ENCODE results near the gene CAMTA1.
"Not testable (repeated sequence)": the region's sequence is repeated elsewhere in the genome, so short reads cannot be mapped to it uniquely, and the experiment has no call there.

CAMTA1 gene

GRCh38 chr1:7684861-7685635 is 899.8 kb downstream of the CAMTA1 start:
- no peak overlapping the region for H3K4me3 ChIP-seq (ENCODE audit: control insufficient read depth, low read depth, low read length)

GRCh38 chr1:7686301-7686850 is 901.1 kb downstream of the CAMTA1 start:
- no peak for TF ChIP-seq CTCF (conservative IDR thresholded peaks at IDR 0.05; ENCODE audit: control insufficient read depth, insufficient read depth, low read depth, low read length)
- no peak for DNase-seq (ENCODE audit: low read depth)
- H3K4me3 ChIP-seq (ENCODE audit: control insufficient read depth, low read depth, low read length), result no peak overlapping the region

More at GRCh38 chr1:7684861-7685635, 899.8 kb downstream of the CAMTA1 start:
- DNase-seq (ENCODE audit: low read depth), result no peak
- no peak for TF ChIP-seq CTCF (conservative IDR thresholded peaks at IDR 0.05; ENCODE audit: control insufficient read depth, insufficient read depth, low read depth, low read length)

GRCh38 chr1:7687411-7687810 is 902.2 kb downstream of the CAMTA1 start:
- no peak overlapping the region for H3K4me3 ChIP-seq (ENCODE audit: control insufficient read depth, low read depth, low read length)
- no peak for TF ChIP-seq CTCF (conservative IDR thresholded peaks at IDR 0.05; ENCODE audit: control insufficient read depth, insufficient read depth, low read depth, low read length)
- DNase-seq (ENCODE audit: low read depth), result no peak

DNA sequence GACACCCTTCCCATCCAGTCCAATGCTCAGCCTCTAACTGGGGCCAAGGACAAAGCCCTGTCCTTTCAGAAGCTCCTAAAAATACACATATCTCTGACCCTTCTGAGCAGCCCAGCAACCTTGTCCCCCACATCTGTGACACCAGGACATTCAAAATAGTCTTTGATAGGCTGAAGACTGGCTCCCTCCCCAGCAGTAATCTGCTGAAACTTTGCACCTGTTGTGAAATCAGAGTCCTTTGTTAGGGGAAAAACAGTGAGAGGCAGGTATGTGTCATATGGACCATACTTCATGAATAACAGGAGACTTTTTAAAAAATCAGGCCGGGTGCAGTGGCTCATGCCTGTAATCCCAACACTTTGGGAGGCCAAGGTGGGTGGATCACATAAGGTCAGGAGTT is 903.4 kb downstream of the CAMTA1 start:
- no peak for TF ChIP-seq CTCF (conservative IDR thresholded peaks at IDR 0.05; ENCODE audit: control insufficient read depth, insufficient read depth, low read depth, low read length)
- H3K4me3 ChIP-seq (ENCODE audit: control insufficient read depth, low read depth, low read length), result no peak overlapping the region
- DNase-seq (ENCODE audit: low read depth), result no peak

DNA sequence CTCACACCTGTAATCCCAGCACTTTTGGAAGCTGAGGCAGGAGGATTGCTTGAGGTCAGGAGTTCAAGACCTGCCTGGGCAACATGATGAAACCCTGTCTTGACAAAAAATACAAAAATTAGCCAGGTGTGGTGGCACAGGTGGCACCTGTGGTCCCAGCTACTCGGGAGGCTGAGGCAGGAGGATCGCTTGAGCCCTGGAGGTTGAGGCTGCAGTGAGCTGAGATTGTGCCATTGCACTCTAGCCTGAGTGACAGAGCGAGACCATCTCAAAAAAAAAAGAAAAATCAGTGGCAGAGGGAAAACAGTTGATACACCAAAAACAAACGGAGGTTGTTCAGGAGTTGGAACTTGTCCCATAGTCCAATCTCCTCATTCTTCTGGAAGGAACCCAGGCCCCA is 904.1 kb downstream of the CAMTA1 start:
- not testable (repeated sequence) for H3K4me3 ChIP-seq (ENCODE audit: control insufficient read depth, low read depth, low read length); DNase-seq (ENCODE audit: low read depth)

DNA sequence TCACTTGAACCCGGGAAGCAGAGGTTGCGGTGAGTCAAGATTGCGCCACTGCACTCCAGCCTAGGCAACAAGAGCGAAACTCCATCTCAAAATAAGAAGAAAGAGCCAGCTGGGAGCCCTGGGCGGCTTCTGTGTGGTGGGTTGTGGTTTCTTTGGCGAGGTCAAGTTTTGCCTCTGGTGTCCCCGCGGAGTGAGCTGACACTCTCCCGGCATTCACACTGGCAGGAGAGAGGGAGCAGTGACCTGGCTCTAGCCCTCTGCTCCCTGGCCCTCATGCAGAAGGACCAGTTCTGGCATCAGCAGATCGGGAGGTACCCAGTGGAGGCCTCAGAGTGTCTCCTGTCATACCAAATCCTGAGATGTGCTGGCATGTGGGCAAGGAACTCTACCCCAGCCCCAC is 904.8 kb downstream of the CAMTA1 start:
- DNase-seq (ENCODE audit: low read depth), result no peak
- TF ChIP-seq CTCF (conservative IDR thresholded peaks at IDR 0.05; ENCODE audit: control insufficient read depth, insufficient read depth, low read depth, low read length), result no peak
- no peak overlapping the region for H3K4me3 ChIP-seq (ENCODE audit: control insufficient read depth, low read depth, low read length)

DNA sequence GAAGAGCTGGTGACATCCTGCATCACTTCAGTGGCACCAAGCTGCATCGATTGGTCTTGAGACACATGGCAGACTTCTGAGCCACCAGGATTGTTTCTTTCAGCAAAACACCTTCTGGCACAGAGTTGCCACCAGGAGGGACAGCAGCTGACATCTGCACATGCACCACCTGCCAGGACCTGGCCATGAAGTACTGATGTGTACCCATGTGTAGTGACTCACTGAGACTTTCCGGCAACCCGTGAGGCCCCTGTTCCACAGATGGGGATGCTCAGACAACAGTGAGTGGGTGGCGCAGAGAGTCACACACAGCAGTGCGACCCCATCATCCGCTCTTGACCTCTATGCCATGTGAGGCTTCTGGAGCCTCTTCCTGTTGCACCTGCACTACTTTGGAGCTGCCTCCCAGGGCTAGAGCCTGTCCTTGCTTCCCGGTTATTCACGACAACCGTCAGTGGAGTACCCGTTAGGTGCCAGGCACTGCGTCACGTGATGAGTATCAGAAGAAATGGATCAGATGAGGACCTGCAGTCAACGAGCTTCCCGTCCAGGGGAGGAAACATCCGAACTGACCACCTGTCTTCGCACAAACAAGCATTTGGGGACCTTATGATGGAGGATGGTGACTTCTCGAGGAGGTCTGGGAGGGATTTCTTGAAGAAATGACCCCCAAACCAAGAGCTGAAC is 905.4 kb downstream of the CAMTA1 start:
- no peak overlapping the region for H3K4me3 ChIP-seq (ENCODE audit: control insufficient read depth, low read depth, low read length)
- TF ChIP-seq CTCF (conservative IDR thresholded peaks at IDR 0.05; ENCODE audit: control insufficient read depth, insufficient read depth, low read depth, low read length), result no peak
- no peak for DNase-seq (ENCODE audit: low read depth)

All from fibroblast of mammary gland (primary cell).